ENCODE results near the gene ABCC9.

ABCC9 gene

GRCh38 chr12:21921436-21921835 is 19.8 kb downstream of the ABCC9 start:
- DNase-seq (ENCODE audit: low spot score): no peak
- no peak for TF ChIP-seq CTCF (conservative IDR thresholded peaks at IDR 0.05; ENCODE audit: low read depth)
- no peak overlapping the region for H3K27ac ChIP-seq
- POLR2A ChIA-PET (ENCODE audit: low non-redundant PET): no interaction called here
- CTCF ChIA-PET: interaction anchor here (0.6 kb wide), 1 partner anchor 17 kb away, joined by 4 read pairs; no protein-coding TSS in a partner anchor

GRCh38 chr12:21918456-21918855 is 22.8 kb downstream of the ABCC9 start:
- no peak for DNase-seq (ENCODE audit: low spot score)
- POLR2A ChIA-PET (ENCODE audit: low non-redundant PET): no interaction called here
- H3K27ac ChIP-seq: no peak overlapping the region
- no peak for TF ChIP-seq CTCF (conservative IDR thresholded peaks at IDR 0.05; ENCODE audit: low read depth)
- CTCF ChIA-PET: no interaction called here

- ChIA-PET POLR2A (ENCODE audit: low non-redundant PET) (no interaction called here), CTCF (no interaction called here)
- DNase-seq (ENCODE audit: low spot score): no peak
- no peak for TF ChIP-seq CTCF (conservative IDR thresholded peaks at IDR 0.05; ENCODE audit: low read depth)
- H3K27ac ChIP-seq: no peak overlapping the region
These were observed 27.4 kb downstream of the ABCC9 start for GRCh38 chr12:21913823-21914222.

GRCh38 chr12:21912318-21912717 is 28.9 kb downstream of the ABCC9 start:
- TF ChIP-seq CTCF (conservative IDR thresholded peaks at IDR 0.05; ENCODE audit: low read depth): no peak
- H3K27ac ChIP-seq: no peak overlapping the region
- ChIA-PET CTCF (no interaction called here), POLR2A (ENCODE audit: low non-redundant PET) (no interaction called here)
- peak; percentile 4 for DNase-seq (ENCODE audit: low spot score)

GRCh38 chr12:21911832-21912231 is 29.4 kb downstream of the ABCC9 start:
- no peak for DNase-seq (ENCODE audit: low spot score)
- H3K27ac ChIP-seq: no peak overlapping the region
- ChIA-PET POLR2A (ENCODE audit: low non-redundant PET) (no interaction called here), CTCF (no interaction called here)
- TF ChIP-seq CTCF (conservative IDR thresholded peaks at IDR 0.05; ENCODE audit: low read depth): no peak

- ChIA-PET POLR2A (ENCODE audit: low non-redundant PET) (no interaction called here), CTCF (no interaction called here)
- no peak for TF ChIP-seq CTCF (conservative IDR thresholded peaks at IDR 0.05; ENCODE audit: low read depth)
- H3K27ac ChIP-seq: no peak overlapping the region
- no peak for DNase-seq (ENCODE audit: low spot score)
These were observed 30.6 kb downstream of the ABCC9 start for GRCh38 chr12:21910657-21911056.

Measured in RWPE1 (cell line).